HUDEP-2 (cell line): ENCODE results near the gene ELP5.

Source experiments
- DNase-seq, 76 experiments: peaks; one replicate each; lab custom pipeline; 2025; ENCODE audit not compliant: unreplicated experiment in 76 of 76; lab: John Stamatoyannopoulos, UW

ELP5 gene

GRCh38 chr17:7251661-7252175 is 297 bp upstream of the ELP5 start, which contains the start of gene CTDNEP1:
Gene CTDNEP1, minus strand, starts transcription at chr17:7251734. Its CDS starts 438 bp downstream, at chr17:7251296.
- DNase-seq: peak in 73 of 76 experiments; percentile 68 to 99 (median 96)

- no peak for DNase-seq
Observed at GRCh38 chr17:7253082-7253481, 1.1 kb downstream of the ELP5 start.

- no peak for DNase-seq
Observed at GRCh38 chr17:7254511-7254910, 2.5 kb downstream of the ELP5 start.

GRCh38 chr17:7256766-7257456 is 4.9 kb downstream of the ELP5 start:
- DNase-seq: no peak

DNA sequence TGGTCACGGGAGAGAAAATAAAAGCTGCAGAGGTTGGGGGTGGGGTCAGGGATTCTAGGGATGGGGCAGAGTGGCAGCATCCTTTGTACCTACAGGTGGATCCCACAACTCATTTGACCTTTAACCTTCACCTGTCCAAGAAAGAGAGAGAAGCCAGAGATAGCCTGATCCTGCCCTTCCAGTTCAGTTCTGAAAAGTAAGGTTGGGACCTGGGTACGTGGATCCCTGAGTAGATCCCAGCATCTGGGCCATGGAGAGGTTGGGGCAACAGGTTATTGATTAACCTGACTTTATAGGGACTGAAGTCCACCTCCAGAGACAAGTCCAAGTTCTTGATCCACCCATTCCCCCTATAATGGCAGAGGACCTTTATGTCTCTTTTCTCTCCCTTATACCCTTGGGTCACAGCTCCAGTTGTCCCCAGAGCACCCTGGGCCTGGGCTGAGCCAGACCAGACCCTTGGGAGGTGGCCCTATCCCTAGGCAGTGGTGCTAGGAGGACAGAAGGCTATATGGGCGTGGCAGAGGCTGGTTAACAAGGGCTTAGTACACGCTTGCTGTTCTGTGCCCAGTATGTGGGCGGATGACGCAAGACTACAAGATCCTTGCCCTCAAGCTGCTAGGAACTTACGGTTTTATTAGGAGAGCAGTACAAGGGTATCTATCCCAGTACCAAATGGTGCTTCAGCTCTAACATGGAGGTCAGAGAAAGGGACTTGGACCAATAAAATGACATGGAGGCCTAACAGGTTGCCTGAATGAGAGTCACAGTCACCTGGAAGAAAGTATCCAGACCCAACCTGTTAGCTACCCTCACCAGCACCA is 6.9 kb downstream of the ELP5 start:
- peak in 63 of 76 experiments; percentile 18 to 86 (median 67) for DNase-seq

- DNase-seq: no peak
Observed at GRCh38 chr17:7259555-7259889, 7.5 kb downstream of the ELP5 start.

DNA sequence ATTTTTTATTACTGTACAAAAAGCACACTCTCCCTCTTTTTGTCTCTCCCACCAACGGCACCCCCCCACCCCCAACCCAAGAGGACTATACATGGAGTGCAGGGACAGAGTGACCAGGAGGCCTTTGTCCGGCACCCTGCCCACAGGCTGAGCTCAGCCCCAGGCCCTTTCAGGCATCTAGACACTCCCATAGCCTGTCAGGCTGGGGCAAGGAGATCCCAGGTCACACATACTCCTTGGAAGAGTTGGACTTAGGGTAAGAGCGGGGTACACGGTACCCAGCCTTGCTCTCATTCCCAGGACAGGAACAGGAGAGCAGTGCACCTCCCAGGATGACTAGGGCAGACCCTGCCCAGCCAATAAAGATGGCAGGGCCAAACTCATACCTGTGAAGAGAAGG is 8.1 kb downstream of the ELP5 start:
- peak in 3 of 76 experiments; percentile 39 to 43 (median 43) for DNase-seq

DNA sequence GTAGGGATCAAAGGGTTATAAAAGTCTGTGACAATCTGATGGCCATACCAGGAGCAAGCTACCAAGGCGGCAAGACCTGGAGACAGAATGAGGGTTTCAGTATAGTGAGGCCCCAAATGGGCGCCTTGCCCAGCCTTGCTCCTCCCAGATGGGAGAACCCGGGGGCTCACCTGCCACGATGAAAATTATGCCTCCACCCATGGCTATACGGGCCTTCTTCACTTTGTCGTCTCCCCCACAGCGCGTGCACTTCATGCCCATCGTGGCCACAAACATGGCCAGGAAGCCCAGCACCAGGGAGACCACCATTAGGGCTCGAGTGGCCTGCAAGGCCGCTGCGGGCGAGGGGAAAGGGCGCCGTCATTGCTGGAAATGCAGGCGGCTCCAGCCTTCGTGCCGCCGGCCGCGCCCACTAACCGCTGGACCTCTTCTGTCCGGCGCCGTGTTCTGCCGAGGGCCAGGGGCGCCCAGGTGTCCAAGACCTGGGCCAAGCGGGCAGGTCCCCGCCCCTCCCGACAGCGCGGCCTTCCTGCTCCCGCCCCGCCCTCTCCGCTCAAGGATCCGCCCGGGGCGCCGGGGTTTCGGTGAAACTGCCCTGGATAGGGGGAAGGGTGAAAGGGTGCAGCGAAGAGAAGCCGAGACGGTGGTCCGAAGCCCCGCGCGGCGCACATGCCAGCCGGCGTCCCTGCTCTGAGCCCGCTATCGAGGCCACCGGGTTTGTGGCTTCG is 8.8 kb downstream of the ELP5 start:
- DNase-seq: peak in 58 of 76 experiments; percentile 6 to 70 (median 51)

- DNase-seq: peak in 6 of 76 experiments; percentile 30 to 59 (median 46)
Observed at GRCh38 chr17:7261379-7262191, 9.6 kb downstream of the ELP5 start.

DNA sequence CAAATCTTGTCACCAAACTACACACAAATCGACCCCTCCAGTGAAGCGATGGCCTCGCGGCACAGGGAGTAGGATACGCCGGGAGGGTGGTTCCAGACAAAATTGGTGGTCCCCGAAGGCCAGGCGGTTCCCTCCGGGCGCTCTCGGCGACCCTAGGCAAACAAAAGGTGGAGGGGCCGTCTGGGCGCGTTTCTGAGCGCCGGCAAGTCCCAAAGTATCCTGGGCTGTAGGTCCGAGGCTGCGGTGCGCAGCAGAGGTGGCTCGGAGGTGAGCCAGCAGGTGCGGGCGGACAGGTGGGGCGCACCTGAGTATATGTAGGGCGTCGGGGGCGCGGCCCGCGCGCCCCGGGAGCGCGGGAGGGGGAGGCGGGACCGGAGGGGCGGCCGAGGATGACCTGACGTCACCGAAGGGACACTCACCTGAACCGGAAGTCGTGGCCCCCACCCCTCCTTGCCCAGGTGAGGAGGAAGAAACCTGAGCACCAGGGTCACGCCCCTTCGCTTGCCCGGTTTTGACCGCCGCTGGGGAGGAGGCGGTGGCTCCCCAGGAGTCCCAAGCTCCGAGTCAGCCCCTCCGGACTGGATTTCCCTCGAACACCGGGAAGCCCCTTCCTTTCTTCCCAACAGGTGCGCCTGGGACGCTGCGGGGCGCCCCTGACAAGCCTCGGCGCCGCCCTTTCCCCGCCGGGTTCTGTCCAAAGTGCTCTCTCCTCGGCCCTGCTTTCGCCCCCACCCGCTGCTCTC is 10.3 kb downstream of the ELP5 start, which contains the start of gene CLDN7:
Gene CLDN7 (minus strand): TSS at position 287 of the 743 bp plus-strand sequence. CDS start 435 bp downstream, outside the sequence.
- no peak for DNase-seq

DNA sequence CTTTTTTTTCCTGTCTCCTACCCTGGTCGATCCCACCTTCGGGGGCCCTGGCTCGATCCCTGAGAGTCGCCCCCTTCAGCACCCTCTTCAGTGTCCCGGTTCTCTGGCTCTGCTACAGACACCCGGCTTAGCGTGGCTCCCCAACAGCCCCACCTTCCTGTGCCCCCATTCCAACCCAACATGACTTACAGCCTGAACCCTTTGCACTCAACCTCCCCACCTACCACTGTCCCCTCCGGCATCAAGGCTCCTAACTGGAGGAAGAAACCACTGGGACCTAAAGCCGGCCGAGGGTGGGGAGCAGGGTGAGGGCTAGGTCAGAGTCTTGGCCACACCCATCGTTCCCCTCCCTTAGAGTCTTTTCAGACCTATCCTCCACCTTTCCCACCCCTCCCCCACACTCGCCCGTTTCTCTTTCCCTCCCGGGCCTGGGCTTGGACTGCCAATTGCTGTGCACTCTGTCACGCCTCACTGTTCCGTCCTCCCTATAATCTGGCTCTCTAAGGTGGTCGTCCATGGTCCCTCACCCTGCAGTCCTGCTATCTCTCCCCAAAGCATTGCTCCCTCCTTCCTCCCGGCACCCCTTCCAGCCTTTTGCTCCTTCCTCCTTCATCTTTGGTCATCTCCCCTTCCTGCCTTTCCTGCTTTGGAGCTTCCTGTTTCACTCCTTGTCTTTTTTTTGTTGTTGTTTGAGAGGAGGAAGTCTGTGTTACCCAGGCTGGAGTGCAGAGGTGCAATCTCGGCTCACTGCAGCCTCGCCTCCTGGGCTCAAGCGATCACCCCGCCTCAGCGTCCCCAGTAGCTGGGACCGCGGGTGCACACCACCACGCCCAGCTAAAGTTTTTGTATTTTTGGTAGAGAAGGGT is 11.2 kb downstream of the ELP5 start:
- DNase-seq: peak in 34 of 76 experiments; percentile 10 to 41 (median 23)

GRCh38 chr17:7263801-7264078 is 11.7 kb downstream of the ELP5 start:
- DNase-seq: no peak

DNA sequence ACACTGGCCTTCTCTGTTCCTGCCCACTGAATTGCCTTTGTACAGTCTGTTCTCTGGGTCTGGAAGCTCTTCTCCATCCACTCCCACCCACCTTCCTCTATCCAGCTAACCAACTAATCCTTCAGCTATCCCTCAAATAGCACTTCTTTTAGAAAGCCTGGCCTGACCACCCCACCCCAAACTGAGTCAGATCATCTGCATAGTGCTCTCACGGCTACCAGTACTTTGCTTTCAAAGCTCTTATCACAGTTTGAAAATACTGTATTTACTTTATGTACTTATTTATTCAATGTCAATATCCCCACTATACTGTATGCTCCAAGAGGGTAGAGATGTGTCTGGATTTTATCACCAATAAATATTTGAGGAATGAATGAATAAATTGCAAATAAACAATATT is 14.8 kb downstream of the ELP5 start:
- DNase-seq: no peak

DNA sequence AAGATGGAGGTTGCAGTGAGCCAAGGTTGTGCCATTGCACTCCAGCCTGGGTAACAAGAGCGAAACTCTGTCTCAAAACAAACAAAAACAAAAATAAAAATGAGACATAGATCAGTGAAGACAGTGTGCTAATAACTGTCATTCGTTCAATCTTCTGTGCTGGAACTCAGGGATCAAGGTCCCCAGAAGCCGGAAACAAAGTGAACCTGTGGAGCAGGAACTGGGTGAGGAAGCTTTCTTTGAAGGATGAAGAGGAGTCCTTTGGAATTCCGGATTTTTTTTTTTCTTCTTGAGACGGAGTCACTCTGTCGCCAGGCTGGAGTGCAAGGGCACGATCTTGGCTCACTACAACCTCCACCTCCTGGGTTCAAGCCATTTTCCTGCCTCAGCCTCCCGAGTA is 27.4 kb downstream of the ELP5 start:
- no peak for DNase-seq

GRCh38 chr17:7280519-7281073 is 28.6 kb downstream of the ELP5 start:
- peak in 66 of 76 experiments; percentile 56 to 92 (median 82) for DNase-seq

DNA sequence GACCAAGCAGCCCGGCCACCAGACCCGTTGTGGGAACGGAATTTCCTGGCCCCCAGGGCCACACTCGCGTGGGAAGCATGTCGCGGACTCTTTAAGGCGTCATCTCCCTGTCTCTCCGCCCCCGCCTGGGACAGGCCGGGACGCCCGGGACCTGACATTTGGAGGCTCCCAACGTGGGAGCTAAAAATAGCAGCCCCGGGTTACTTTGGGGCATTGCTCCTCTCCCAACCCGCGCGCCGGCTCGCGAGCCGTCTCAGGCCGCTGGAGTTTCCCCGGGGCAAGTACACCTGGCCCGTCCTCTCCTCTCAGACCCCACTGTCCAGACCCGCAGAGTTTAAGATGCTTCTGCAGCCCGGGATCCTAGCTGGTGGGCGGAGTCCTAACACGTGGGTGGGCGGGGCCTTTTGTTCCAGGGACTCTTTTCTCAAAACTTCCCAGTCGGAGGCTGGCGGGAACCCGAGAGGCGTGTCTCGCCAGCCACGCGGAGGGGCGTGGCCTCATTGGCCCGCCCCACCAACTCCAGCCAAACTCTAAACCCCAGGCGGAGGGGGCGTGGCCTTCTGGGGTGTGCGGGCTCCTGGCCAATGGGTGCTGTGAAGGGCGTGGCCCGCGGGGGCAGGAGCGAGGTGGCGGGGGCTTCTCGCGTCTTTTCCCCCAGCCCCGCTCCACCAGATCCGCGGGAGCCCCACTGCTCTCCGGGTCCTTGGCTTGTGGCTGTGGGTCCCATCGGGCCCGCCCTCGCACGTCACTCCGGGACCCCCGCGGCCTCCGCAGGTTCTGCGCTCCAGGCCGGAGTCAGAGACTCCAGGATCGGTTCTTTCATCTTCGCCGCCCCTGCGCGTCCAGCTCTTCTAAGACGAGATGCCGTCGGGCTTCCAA is 29.3 kb downstream of the ELP5 start, which contains the start of gene SLC2A4:
Gene SLC2A4 (plus strand): TSS at position 645 of the 879 bp plus-strand sequence. CDS start 217 bp downstream, at position 862.
- peak in 73 of 76 experiments; percentile 46 to 99 (median 96) for DNase-seq
